Neural cell (in vitro differentiated cells): ENCODE data around the gene ZNF420.

ENCODE experiments used
- CTCF ChIP-seq: fragments of 450-650 bp; IDR thresholded peaks from 2 replicates; pipeline ENCODE4 v1.5.1; 2014; ENCODE audit warnings: antibody characterized with exemption, mild to moderate bottlenecking, moderate library complexity; ENCODE audit not compliant: poor library complexity, severe bottlenecking
- EP300 ChIP-seq: fragments of 450-650 bp; conservative IDR thresholded peaks from 2 replicates; pipeline ENCODE4 v1.6.1; 2014; ENCODE audit warnings: antibody characterized with exemption, mild to moderate bottlenecking, moderate library complexity; ENCODE audit not compliant: poor library complexity, severe bottlenecking
- EZH2 ChIP-seq: fragments of 200-600, 300-800 bp; shearing (Covaris generic), sonication (generic); IDR thresholded peaks from 2 replicates; pipeline ENCODE4 v1.6.1; 2014; ENCODE audit warnings: antibody characterized with exemption, low read length, borderline replicate concordance, mild to moderate bottlenecking; ENCODE audit not compliant: insufficient read depth, poor library complexity, severe bottlenecking
- POLR2AphosphoS5 ChIP-seq: IDR thresholded peaks from 2 replicates; pipeline ENCODE4 v1.6.1; 2012
- RAD21 ChIP-seq: fragments of 450-650 bp; conservative IDR thresholded peaks from 2 replicates; pipeline ENCODE4 v1.6.1; 2014; ENCODE audit warnings: antibody characterized with exemption, mild to moderate bottlenecking, moderate library complexity
- TAF1 ChIP-seq: IDR thresholded peaks from 2 replicates; pipeline ENCODE4 v1.6.1; 2012; ENCODE audit warnings: low read depth

GRCh38 chr19:37128821-37129177 is 50.6 kb downstream of the ZNF420 start:
- TF ChIP-seq POLR2AphosphoS5 (no peak), CTCF (no peak), TAF1 (no peak), RAD21 (no peak), EP300 (no peak), EZH2 (no peak)
